Right forelimb (tissue), 1 donor: ENCODE measurements around the gene TALDO1.
"Not testable (repeated sequence)": the region's sequence is repeated elsewhere in the genome, so short reads cannot be mapped to it uniquely, and the experiment has no call there.

Experiments
- DNase-seq: peaks from one replicate; pipeline ENCODE4 v3.0.0-alpha.2; 2018

Gene TALDO1

DNA sequence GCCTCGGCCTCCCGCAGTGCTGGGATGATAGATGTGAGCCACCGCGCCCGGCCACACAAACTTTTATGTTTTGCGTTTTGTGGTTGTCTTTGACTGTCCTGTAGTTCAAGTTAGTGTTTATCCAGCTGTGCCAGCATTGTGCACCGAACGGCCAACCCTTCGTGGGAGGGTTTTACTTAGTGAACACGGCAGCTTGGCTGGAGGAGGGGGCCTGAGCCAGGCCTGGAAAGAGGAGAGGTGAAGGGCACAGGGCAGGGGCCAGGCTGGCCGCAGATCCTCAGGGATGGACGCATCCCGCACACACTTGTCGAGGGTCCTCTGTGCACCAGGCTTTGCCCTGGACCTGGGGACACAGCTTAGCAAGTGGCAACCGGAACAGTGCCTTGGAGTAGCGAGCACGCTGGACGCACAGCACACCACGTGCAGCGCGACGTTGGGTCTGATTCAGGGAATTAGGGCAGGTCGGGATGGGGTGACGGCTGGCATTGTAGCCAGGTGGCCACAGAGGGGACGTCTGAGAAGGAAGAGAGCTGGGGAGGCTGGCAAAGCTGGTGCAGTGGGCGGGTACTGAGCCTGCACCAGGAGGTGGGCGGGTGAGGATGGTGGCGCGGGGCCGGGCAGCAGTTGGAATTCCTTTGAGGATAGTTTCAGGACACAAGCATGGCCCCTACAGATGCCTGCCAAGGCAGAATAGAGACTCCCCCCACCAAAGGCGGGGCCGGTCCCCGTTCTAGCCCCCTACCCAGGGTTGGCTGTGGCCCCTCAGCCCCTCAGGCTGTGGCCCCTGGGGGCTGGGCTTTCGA lies 27.8 kb upstream of the TALDO1 start:
- no peak for DNase-seq

DNA sequence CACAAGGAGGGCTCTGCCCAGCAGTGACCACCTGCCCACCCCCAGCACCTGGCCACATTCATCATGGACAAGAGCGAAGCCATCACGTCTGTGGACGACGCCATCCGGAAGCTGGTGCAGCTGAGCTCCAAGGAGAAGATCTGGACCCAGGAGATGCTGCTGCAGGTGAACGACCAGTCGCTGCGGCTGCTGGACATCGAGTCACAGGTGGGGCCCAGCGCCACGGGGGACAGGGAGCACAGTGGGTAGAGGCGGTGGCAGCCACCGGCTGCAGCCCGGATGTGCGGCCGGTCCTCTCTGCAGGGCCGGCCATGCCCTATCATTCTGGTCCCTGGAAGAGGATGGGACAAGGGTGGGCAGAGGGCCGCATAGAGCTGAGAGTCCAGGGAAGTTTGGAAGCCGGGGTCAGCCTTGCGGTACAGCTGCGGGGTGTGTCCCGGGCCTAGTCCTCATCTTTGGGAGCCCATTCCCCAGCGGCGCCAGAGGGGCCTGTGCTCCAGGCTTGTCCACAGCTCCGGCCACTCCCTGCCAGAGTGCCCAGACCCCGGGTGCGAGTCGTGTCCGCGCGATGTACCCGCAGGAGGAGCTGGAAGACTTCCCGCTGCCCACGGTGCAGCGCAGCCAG lies 27.1 kb upstream of the TALDO1 start:
- DNase-seq = no peak

DNA sequence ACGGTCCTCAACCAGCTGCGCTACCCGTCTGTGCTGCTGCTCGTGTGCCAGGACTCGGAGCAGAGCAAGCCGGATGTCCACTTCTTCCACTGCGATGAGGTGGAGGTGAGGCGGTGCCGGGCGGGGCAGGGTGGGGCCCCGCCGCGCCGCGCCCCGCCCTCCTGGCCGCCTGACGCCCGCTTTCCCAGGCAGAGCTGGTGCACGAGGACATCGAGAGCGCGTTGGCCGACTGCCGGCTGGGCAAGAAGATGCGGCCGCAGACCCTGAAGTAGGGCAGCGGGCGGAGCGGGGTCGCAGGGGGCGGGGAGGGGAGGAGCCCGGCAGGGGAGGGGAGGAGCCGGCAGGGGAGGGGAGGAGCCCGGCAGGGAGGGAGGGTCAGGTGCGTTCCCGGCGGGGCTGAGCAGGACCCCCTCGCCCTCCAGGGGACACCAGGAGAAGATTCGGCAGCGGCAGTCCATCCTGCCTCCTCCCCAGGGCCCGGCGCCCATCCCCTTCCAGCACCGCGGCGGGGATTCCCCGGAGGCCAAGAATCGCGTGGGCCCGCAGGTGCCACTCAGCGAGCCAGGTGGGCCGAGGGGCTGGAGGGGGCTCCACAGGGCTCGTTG lies 26.5 kb upstream of the TALDO1 start:
- DNase-seq = no peak

DNA sequence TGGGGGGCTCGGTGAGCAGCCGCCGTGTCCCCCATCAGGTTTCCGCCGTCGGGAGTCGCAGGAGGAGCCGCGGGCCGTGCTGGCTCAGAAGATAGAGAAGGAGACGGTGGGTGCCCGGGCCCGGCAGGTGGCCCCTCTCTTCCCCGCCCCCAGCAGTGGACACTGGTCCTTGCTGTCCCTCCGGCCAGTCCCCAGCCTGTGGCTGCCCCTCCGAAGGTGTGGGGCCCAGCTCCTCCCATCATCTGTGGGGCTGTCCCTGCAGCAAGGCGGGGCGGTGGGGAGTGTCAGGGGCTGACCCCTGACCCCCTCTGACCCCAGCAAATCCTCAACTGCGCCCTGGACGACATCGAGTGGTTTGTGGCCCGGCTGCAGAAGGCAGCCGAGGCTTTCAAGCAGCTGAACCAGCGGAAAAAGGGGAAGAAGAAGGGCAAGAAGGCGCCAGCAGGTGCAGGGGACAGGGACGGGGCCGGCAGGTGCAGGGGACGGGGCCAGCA lies 26.0 kb upstream of the TALDO1 start:
- DNase-seq = no peak

DNA sequence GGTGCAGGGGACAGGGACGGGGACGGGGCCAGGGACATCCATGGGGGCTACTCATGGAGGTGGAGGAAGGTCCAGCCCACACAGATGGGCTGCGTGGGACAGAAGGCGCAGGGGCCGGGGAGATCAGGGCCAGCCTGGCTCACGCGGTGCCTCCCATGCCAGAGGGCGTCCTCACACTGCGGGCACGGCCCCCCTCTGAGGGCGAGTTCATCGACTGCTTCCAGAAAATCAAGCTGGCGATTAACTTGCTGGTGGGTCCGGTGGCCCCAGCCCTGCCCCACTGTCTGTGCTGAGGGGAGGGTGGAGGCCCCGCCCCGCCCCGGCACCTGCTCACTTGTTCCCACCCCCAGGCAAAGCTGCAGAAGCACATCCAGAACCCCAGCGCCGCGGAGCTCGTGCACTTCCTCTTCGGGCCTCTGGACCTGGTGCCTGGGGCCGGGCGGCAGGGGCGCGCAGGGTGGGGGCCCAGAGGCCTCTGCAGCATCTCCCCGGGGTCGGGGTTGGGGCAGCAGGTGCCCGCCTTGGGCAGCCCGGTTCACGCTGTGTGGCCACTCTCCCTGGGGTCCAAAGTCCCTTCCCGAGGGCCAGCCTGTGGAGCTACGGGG lies 25.4 kb upstream of the TALDO1 start:
- DNase-seq = no peak

DNA sequence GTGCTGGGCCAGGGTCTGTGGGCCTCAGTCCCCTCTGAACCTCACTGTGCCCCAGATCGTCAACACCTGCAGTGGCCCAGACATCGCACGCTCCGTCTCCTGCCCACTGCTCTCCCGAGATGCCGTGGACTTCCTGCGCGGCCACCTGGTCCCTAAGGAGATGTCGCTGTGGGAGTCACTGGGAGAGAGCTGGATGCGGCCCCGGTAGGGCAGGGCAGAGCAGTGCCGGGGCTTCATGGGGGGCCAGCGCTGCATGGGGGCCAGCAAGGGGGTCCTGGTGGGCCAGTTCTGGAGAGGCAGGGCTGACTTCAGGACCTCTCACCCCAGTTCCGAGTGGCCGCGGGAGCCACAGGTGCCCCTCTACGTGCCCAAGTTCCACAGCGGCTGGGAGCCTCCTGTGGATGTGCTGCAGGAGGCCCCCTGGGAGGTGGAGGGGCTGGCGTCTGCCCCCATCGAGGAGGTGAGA lies 24.9 kb upstream of the TALDO1 start:
- no peak for DNase-seq

DNA sequence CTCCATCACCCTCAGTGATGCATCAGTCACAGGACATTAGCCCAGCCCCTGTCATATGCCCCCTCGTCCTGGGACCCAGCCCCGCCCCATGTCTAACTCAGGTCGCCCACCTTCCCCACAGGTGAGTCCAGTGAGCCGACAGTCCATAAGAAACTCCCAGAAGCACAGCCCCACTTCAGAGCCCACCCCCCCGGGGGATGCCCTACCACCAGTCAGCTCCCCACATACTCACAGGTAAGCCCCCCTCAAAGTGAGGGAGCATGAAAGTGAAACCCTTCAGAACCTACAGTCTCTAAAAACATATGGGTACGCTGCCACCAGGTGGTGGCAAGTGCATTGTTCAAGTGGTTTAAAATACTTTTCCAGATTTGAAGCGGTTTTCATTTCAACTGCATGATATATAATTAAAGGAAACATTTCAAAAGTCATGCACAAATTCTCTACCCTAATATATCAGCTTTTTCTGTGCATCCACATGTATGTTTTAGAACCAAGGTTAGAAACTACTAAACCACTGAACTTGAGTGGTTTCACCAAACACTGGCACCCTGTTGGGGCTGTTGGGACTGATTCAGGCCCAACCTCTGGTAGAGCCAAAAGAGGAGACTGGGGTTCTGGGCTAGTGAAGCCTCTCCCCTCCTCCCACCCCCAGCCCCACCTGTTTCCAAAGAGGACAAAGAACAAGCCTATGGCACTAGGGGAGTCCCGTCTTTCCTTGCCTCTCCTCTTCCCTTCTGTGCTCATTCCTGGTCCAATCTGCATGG lies 24.0 kb upstream of the TALDO1 start:
- DNase-seq = no peak

DNA sequence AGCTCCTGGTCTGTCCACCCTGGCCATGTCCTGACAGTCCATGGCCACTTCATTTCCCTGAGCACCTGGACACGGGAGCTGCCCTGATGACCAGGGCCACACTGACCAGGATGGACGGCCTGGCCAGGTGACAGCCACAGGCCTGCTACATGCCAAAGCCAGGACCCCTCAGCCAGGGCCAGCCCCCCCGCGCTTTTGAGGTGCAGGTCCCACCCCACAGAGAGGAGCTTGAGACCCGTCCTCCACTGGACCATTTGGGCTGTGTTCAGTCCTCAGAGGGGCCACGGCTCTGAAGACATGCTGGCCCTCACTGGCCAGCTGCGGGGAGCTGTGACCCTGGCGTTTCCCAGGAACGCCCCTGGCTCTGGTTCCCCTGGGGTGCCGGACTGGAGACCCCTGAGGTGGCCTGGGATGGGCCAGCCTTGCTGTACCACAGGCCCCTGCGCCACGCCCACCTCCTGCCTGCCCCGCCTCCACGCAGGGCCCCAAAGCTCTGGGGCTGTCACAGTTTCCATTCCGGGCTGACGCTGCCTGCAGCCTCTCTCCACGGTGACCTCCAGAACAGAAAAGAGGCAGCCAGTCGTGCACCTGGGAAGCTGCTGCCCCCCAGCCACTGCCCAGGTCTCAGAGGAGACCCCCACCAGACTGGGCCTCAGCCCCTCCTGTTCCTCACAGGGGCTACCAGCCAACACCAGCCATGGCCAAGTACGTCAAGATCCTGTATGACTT lies 23.1 kb upstream of the TALDO1 start:
- DNase-seq = no peak

DNA sequence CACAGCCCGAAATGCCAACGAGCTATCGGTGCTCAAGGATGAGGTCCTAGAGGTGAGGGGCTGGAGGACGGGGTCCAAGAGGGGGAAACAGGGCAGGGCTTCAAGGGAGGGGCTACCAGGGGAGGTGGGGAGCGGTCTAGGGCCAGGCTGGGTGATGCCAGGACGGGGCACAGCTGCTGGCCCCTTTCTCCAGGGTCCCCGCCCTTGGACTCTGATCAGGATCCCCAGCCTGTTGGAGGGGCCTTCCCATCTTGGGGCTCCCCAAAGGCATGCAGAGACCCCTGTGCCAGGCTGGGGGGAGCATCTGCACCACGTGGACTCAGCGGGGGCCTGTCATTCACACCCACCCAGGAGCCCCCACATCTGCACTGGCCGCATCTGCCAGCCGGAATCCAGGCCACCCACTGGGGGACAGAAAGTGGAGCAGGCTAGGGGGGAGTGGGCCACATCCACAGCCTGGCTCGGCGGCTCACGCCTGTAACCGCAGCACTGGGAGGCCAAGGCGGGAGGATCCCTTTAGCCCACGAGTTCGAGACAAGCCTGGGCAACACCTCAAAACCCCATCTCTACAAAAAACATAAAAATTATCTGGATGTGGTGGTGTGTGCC lies 22.4 kb upstream of the TALDO1 start:
- peak; percentile 47 for DNase-seq

DNA sequence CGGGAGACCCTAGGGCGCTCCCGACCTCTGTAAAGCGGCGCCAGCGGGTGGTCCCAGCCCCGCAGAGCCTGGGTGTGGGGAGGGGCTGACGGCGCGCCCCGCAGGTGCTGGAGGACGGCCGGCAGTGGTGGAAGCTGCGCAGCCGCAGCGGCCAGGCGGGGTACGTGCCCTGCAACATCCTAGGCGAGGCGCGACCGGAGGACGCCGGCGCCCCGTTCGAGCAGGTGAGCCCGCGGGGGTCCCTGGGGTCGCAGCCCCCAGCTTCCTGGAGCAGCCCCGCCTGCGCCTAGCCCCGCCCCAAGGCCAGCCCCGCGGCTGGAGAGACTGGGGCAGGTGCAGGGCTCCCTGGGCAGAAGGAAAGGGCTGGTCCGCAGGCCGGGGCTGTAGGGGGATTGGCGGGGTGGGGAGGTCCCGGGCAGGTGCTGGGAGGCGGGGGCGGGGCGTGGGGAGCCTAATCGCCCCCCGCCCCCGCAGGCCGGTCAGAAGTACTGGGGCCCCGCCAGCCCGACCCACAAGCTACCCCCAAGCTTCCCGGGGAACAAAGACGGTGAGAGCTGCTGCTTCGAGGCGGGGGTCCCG lies 21.6 kb upstream of the TALDO1 start:
- no peak for DNase-seq

DNA sequence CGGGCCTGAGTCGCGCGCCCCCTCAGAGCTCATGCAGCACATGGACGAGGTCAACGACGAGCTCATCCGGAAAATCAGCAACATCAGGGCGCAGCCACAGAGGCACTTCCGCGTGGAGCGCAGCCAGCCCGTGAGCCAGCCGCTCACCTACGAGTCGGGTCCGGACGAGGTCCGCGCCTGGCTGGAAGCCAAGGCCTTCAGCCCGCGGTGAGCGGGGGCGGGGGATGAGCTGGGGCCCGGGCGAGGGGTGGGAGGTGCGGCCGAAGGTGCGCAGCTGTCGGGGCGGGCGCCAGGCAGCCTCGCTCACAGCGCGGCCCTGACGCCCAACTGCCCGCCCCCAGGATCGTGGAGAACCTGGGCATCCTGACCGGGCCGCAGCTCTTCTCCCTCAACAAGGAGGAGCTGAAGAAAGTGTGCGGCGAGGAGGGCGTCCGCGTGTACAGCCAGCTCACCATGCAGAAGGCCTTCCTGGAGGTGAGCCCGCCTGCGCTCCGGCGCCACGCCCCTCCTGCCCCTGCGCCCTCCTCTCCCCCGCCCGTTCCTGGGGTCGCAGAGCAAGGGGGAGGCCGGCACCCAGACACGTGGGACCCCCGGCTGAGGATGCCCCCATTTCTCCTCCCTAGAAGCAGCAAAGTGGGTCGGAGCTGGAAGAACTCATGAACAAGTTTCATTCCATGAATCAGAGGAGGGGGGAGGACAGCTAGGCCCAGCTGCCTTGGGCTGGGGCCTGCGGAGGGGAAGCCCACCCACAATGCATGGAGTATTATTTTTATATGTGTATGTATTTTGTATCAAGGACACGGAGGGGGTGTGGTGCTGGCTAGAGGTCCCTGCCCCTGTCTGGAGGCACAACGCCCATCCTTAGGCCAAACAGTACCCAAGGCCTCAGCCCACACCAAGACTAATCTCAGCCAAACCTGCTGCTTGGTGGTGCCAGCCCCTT lies 20.7 kb upstream of the TALDO1 start:
- DNase-seq = peak; percentile 75

DNA sequence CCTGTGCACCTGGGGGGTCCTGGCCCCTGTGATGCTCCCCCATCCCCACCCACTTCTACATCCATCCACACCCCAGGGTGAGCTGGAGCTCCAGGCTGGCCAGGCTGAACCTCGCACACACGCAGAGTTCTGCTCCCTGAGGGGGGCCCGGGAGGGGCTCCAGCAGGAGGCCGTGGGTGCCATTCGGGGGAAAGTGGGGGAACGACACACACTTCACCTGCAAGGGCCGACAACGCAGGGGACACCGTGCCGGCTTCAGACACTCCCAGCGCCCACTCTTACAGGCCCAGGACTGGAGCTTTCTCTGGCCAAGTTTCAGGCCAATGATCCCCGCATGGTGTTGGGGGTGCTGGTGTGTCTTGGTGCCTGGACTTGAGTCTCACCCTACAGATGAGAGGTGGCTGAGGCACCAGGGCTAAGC lies 20.0 kb upstream of the TALDO1 start:
- no peak for DNase-seq

DNA sequence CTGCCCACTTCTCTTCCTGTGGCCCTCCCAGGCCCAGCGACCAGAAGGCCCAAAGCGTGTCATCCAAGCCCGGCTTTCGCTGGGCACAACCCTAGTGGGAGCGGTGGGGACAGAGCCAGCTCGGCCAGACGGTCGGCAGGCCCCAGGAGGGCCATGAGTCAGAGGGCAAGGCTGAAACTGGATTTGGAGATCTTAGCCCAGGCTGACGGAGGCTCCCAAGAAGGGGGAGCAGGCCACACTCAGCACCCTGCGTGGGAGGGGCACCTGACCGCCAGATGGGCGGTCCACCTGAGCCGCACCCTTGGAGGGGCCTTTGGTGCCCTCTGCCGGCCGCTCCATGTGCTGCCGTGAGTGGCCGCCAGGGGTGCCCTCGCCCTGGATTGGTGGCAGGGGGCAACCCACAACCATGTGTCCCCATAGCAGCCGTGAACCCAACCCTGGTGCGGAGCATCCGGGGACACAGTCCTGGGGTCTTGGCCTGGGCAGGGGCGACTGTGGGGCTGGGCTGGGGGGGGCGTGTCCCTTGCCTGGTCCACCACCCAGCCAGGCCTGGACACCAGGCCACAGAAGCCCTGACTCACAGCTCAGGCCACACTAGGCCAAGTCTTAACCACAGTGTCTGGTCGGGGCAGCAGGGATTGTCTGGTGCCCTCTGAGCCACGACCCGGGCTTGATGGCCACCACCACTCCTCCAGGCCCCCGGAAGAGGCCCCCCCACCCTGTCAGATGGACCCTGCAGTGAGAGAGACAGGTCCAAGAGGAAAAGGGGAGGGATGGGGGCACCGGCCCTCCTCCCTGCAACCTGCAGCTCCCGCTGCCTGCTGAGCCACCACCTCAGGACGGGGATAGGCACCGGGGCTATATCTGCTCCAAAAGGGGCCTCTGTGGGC lies 19.2 kb upstream of the TALDO1 start:
- DNase-seq = peak; percentile 84

DNA sequence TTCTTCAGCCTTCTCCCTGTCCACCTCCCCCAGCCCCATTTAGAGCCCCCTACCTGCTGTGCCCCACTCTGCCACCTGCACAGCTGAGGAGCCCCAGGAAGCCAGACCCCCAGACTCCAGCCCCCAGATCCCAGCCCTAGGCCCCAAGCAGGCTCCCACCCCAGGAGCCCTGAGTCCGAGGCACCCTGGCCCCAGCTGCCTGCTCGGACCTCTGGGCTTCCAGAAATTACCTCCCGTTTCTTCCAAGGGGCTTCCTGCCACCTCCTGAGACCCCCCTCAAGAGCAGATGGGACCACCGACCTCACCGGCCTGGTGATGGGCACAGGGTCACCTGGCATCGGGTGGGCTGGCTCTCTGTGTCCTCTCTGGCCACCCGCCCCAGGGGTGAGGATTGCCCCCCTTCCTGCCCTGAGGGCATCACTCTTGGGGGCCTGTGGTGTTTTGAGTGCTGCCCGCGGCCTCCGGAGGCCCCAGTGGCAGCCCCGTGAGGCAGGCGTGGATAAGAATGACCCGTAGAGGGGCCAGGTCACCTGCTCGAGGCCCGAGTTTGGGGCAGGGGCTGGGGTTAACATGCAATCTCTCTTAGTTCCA lies 18.3 kb upstream of the TALDO1 start:
- DNase-seq = no peak

DNA sequence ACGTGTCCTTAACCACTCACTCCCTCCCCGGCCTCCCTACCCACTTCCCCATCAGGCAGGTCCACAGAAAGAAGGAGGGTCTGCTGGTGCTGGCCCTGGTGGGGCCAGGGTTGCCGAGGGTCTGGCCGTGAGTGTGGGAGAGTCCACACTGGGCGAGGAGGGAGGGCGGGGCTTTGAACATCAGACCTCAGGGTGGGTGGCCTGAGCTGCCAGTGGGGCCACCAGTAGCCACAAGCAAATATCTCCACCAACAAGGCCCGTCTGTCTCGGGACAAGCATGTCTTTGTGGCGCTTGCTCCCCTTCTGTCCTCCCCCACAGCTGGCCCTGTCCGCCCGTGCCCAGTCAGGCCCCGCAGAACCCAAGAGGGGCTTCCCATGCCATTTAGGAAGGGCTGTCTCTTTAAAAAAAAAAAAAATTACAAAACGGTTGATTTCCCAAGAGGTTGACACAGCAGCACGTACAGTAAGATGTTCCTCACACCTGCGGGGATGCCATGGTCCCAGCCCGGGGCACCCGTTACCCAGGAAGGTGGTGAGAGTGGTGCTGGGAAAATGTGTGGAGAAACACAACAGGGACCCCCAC lies 17.7 kb upstream of the TALDO1 start:
- DNase-seq = peak; percentile 45

DNA sequence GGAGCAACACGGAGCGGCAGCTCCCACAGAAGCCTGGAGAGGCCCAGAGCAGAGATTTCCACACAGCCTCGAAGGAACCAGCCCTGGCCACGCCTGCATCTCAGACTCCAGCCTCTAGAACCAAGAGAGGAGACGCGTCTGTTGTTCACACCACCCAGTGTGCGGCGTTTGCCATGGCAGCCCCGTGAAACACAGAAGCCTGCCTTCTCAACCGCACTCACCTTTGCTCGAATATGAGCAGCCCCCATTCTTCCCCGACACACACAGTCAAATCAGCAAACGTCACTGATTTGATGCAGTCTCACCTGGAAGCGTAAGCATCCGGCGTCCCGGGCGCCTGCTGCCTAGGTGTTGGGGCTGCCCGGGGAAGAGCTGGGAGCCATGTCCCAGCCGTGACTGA lies 14.2 kb upstream of the TALDO1 start:
- DNase-seq = no peak

DNA sequence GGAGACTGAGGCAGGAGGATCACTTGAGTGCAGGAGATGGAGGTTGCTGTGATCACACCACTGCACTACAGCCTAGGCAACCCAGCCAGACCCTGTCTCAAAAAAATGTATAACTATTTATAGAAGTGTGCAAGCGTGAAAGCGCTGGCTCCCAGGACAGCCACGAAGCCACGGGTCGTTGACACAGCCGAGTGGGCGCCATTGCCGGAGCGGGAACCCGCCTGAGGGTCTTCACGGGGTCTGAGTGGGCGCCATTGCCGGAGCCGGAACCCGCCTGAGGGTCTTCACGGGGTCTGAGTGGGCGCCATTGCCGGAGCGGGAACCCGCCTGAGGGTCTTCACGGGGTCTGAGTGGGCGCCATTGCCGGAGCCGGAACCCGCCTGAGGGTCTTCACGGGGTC lies 12.7 kb upstream of the TALDO1 start:
- DNase-seq = not testable (repeated sequence)

DNA sequence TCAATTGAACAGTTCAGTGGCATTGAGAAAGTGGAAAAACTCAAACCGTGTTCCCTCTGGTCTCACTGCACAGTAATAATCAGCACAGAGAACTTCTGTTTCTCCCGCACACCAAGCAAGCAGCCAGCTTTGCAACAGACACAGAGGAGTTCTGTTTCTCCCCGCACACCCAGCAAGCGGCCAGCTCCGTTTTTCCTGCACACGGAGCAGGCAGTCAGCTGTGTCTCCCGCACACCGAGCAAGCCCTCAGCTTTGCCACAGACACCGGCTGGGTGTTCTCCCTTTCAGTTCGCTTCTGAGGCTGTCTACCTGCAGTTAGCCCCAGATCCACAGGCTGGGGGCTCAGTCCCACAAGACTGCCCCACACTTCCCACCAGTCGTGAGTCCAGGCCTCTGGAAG lies 9.9 kb upstream of the TALDO1 start:
- DNase-seq = no peak
